Measurements from ENCODE around the gene UGT1A3.

GRCh38 chr2:233822101-233822771, 93.4 kb downstream of the UGT1A3 start:
- TF ChIP-seq CTCF (IDR thresholded peaks at IDR 0.05; ENCODE audit: insufficient read depth, low read length, poor library complexity, severe bottlenecking), result no peak
- TF ChIP-seq EZH2phosphoT487 (conservative IDR thresholded peaks at IDR 0.05; ENCODE audit: low read length), result no peak
